EH (cell line): ENCODE results near the gene OXLD1.
A peak's percentile ranks its signal among the peaks of the same experiment; 100 is the strongest.

Experiments
- DNase-seq: peaks from one replicate; pipeline ENCODE4 v3.0.0-alpha.2; 2015; ENCODE audit warnings: low read depth

The OXLD1 gene

GRCh38 chr17:81683584-81684441, 17.4 kb upstream of the OXLD1 start, which contains the start of the genes ARL16 and HGS:
TSS of gene ARL16 (minus strand) at chr17:81683797. CDS start at chr17:81683753, 44 bp downstream.
TSS of gene HGS (plus strand) at chr17:81684011. CDS start at chr17:81684067, 56 bp downstream.
- peak; percentile 98 for DNase-seq

GRCh38 chr17:81683208-81683583, 16.8 kb upstream of the OXLD1 start:
- no peak for DNase-seq

- peak; percentile 18 for DNase-seq
Observed at GRCh38 chr17:81682565-81683207, 16.3 kb upstream of the OXLD1 start.

GRCh38 chr17:81681672-81682071, 15.3 kb upstream of the OXLD1 start:
- no peak for DNase-seq

GRCh38 chr17:81680150-81680549, 13.7 kb upstream of the OXLD1 start:
- no peak for DNase-seq

GRCh38 chr17:81676906-81677305, 10.5 kb upstream of the OXLD1 start:
- no peak for DNase-seq

GRCh38 chr17:81675515-81676221, 9.3 kb upstream of the OXLD1 start:
- peak; percentile 51 for DNase-seq

GRCh38 chr17:81673561-81674258, 7.3 kb upstream of the OXLD1 start:
- DNase-seq = no peak

- no peak for DNase-seq
Observed at GRCh38 chr17:81672954-81673353, 6.5 kb upstream of the OXLD1 start.

- no peak for DNase-seq
Observed at GRCh38 chr17:81672504-81672903, 6.1 kb upstream of the OXLD1 start.

GRCh38 chr17:81667754-81668153, 1.3 kb upstream of the OXLD1 start:
- no peak for DNase-seq

- DNase-seq = no peak
Observed at GRCh38 chr17:81666092-81666341, 388 bp downstream of the OXLD1 start.

GRCh38 chr17:81665205-81666091, 957 bp downstream of the OXLD1 start:
- DNase-seq = peak; percentile 23

- no peak for DNase-seq
Observed at GRCh38 chr17:81664051-81664470, 2.3 kb downstream of the OXLD1 start.

- DNase-seq = no peak
Observed at GRCh38 chr17:81662002-81662401, 4.4 kb downstream of the OXLD1 start.

GRCh38 chr17:81660441-81660840, 6.0 kb downstream of the OXLD1 start:
- no peak for DNase-seq

GRCh38 chr17:81659038-81659437, 7.4 kb downstream of the OXLD1 start:
- no peak for DNase-seq

GRCh38 chr17:81656835-81657234, 9.6 kb downstream of the OXLD1 start:
- DNase-seq = no peak

GRCh38 chr17:81656118-81656743, 10.2 kb downstream of the OXLD1 start, which contains the start of gene PDE6G:
TSS of gene PDE6G (minus strand) at chr17:81656542. CDS start at chr17:81653305, 3,237 bp downstream.
- DNase-seq = no peak

- DNase-seq = no peak
Observed at GRCh38 chr17:81655378-81656117, 10.9 kb downstream of the OXLD1 start.
